Measurements from ENCODE around the gene NAGPA. TPM values are rescaled to one million over a fixed set of nuclear protein-coding genes. Genes with fewer than 3 reads are reported as not detected.

Gene NAGPA
- total and polyA plus RNA-seq, 2 experiments from 2014 or later: 6.3 to 20.7 TPM

DNA sequence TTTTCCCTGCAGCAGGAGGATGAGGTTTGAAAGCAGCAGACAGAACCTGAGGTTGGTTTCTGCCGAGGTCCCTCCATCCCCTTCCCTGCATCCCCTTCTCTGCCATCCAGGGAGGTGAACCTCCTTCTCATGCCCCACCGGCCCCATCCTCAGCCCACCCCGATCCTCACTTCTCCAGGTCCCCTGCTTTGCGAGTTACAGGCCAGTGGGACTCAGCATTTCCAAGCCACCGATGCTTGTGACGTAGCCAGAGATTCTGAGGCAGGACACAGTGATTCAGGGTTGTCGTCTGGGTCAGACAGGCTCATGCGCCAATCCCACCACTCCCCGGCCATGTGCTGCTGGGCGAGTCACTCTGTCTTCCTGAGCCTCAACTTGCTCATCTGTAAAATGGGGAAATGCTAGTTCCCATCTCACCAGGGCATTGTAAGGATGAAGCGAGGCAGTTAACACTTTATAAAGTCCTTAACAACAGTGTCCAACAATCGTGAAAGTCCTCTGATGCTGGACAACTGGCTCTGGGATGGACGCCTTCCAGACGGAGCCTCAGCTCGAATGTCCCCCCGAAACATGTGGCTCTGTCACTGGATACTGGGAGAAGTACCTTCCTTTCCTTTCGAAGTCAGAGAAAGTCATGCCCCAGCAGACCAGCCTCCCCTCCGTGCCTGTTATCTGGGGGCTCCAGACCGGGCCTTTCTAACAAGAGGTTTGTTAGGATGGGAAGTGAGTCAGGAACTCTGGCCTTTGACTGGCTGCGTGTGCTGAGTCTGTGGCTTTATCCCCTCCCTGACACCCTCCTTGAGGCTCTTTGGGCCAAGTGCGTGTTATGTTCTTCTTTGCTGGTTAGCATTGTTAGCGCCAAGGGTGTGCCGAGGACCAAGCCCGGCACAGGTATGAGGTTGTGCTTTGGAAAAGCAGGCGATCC lies 53.7 kb downstream of the NAGPA start:
- H3K36me3 ChIP-seq (ENCODE audit: insufficient read depth): no peaks in the 10 kb centered on the region
- no peaks in the 10 kb centered on the region for H3K36me3 Mint-ChIP-seq (ENCODE audit: low read depth)
- DNase-seq (ENCODE audit: low spot score): no peak
- H3K9me3 Mint-ChIP-seq: peaks cover 4% of the 10 kb centered on the region; the same call in 1 of the 3 replicates
- no peaks in the 10 kb centered on the region for H3K4me1 ChIP-seq (ENCODE audit: insufficient read depth)
- H3K4me2 ChIP-seq: no peak overlapping the region
- H3K9me2 ChIP-seq (ENCODE audit: insufficient read depth): no peaks in the 10 kb centered on the region
- H3K4me3 ChIP-seq: no peak overlapping the region
- no peaks in the 10 kb centered on the region for H3K79me2 ChIP-seq (replicated peaks; ENCODE audit: insufficient read depth)
- H3K27me3 Mint-ChIP-seq (ENCODE audit: insufficient read depth, low read depth, poor library complexity): peaks cover 2% of the 10 kb centered on the region
- peaks cover 6% of the 10 kb centered on the region for H3K4me1 Mint-ChIP-seq
- H2AFZ ChIP-seq: no peak overlapping the region
- no peaks in the 10 kb centered on the region for H4K20me1 ChIP-seq (replicated peaks; ENCODE audit: insufficient read depth)
- no peaks in the 10 kb centered on the region for H3F3A ChIP-seq (replicated peaks; ENCODE audit: low read depth)
- no peak for ATAC-seq
- no peak overlapping the region for H3K27ac Mint-ChIP-seq
- TF ChIP-seq, protein P1, sequence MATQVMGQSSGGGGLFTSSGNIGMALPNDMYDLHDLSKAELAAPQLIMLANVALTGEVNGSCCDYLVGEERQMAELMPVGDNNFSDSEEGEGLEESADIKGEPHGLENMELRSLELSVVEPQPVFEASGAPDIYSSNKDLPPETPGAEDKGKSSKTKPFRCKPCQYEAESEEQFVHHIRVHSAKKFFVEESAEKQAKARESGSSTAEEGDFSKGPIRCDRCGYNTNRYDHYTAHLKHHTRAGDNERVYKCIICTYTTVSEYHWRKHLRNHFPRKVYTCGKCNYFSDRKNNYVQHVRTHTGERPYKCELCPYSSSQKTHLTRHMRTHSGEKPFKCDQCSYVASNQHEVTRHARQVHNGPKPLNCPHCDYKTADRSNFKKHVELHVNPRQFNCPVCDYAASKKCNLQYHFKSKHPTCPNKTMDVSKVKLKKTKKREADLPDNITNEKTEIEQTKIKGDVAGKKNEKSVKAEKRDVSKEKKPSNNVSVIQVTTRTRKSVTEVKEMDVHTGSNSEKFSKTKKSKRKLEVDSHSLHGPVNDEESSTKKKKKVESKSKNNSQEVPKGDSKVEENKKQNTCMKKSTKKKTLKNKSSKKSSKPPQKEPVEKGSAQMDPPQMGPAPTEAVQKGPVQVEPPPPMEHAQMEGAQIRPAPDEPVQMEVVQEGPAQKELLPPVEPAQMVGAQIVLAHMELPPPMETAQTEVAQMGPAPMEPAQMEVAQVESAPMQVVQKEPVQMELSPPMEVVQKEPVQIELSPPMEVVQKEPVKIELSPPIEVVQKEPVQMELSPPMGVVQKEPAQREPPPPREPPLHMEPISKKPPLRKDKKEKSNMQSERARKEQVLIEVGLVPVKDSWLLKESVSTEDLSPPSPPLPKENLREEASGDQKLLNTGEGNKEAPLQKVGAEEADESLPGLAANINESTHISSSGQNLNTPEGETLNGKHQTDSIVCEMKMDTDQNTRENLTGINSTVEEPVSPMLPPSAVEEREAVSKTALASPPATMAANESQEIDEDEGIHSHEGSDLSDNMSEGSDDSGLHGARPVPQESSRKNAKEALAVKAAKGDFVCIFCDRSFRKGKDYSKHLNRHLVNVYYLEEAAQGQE (IDR thresholded peaks at IDR 0.05; ENCODE audit: unreplicated experiment): no peak
- TF ChIP-seq, protein P2, sequence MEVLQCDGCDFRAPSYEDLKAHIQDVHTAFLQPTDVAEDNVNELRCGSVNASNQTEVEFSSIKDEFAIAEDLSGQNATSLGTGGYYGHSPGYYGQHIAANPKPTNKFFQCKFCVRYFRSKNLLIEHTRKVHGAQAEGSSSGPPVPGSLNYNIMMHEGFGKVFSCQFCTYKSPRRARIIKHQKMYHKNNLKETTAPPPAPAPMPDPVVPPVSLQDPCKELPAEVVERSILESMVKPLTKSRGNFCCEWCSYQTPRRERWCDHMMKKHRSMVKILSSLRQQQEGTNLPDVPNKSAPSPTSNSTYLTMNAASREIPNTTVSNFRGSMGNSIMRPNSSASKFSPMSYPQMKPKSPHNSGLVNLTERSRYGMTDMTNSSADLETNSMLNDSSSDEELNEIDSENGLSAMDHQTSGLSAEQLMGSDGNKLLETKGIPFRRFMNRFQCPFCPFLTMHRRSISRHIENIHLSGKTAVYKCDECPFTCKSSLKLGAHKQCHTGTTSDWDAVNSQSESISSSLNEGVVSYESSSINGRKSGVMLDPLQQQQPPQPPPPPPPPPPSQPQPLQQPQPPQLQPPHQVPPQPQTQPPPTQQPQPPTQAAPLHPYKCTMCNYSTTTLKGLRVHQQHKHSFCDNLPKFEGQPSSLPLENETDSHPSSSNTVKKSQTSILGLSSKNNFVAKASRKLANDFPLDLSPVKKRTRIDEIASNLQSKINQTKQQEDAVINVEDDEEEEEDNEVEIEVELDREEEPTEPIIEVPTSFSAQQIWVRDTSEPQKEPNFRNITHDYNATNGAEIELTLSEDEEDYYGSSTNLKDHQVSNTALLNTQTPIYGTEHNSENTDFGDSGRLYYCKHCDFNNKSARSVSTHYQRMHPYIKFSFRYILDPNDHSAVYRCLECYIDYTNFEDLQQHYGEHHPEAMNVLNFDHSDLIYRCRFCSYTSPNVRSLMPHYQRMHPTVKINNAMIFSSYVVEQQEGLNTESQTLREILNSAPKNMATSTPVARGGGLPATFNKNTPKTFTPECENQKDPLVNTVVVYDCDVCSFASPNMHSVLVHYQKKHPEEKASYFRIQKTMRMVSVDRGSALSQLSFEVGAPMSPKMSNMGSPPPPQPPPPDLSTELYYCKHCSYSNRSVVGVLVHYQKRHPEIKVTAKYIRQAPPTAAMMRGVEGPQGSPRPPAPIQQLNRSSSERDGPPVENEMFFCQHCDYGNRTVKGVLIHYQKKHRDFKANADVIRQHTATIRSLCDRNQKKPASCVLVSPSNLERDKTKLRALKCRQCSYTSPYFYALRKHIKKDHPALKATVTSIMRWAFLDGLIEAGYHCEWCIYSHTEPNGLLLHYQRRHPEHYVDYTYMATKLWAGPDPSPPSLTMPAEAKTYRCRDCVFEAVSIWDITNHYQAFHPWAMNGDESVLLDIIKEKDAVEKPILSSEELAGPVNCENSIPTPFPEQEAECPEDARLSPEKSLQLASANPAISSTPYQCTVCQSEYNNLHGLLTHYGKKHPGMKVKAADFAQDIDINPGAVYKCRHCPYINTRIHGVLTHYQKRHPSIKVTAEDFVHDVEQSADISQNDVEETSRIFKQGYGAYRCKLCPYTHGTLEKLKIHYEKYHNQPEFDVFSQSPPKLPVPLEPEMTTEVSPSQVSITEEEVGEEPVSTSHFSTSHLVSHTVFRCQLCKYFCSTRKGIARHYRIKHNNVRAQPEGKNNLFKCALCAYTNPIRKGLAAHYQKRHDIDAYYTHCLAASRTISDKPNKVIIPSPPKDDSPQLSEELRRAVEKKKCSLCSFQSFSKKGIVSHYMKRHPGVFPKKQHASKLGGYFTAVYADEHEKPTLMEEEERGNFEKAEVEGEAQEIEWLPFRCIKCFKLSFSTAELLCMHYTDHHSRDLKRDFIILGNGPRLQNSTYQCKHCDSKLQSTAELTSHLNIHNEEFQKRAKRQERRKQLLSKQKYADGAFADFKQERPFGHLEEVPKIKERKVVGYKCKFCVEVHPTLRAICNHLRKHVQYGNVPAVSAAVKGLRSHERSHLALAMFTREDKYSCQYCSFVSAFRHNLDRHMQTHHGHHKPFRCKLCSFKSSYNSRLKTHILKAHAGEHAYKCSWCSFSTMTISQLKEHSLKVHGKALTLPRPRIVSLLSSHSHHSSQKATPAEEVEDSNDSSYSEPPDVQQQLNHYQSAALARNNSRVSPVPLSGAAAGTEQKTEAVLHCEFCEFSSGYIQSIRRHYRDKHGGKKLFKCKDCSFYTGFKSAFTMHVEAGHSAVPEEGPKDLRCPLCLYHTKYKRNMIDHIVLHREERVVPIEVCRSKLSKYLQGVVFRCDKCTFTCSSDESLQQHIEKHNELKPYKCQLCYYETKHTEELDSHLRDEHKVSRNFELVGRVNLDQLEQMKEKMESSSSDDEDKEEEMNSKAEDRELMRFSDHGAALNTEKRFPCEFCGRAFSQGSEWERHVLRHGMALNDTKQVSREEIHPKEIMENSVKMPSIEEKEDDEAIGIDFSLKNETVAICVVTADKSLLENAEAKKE (CRISPR knock-in tag; IDR thresholded peaks at IDR 0.05): no peak
- TF ChIP-seq EZH2 (IDR thresholded peaks at IDR 0.05; ENCODE audit: low read depth, unreplicated experiment): no peak
- no peak for TF ChIP-seq ZNF114 (CRISPR knock-in tag; IDR thresholded peaks at IDR 0.05)
- H3K27me3 ChIP-seq (ENCODE audit: insufficient read depth): no peaks in the 10 kb centered on the region
- H3K27ac ChIP-seq (ENCODE audit: low read depth): no peak overlapping the region
- no peak overlapping the region for H3K4me3 Mint-ChIP-seq
